Peyer's patch (tissue), 4 donors: ENCODE data around the gene RBM34. TPM values are rescaled to one million over a fixed set of nuclear protein-coding genes. Genes with fewer than 3 reads are reported as not detected.

Experiments used
- DNase-seq, 3 donors: peaks; one replicate each; pipeline ENCODE4 v3.0.0-alpha.2; 2017 to 2019
- H3K27ac ChIP-seq, 4 donors: fragments of 200-600 bp; sonication (generic); one replicate each; pipeline ENCODE4 v1.5.1; 2016 to 2019
- H3K27me3 ChIP-seq, 2 donors: fragments of 200-600 bp; sonication (generic); one replicate each; pipeline ENCODE4 v1.5.1; 2019
- H3K36me3 ChIP-seq, 3 donors: fragments of 200-600 bp; sonication (generic); one replicate each; pipeline ENCODE4 v1.5.1; 2016 to 2019
- H3K4me1 ChIP-seq, 4 donors: fragments of 200-600 bp; sonication (generic); one replicate each; pipeline ENCODE4 v1.5.1; 2016 to 2019
- H3K4me3 ChIP-seq, 4 donors: fragments of 200-600 bp; sonication (generic); 1 replicate in 3 of 4; 2 replicates in 1 of 4; pipeline ENCODE4 v1.5.1; 2016 to 2019; ENCODE audit warnings: mild to moderate bottlenecking in 1 of 4
- H3K9me3 ChIP-seq, 4 donors: fragments of 200-600 bp; sonication (generic); one replicate each; pipeline ENCODE4 v1.5.1; 2016 to 2019; ENCODE audit warnings: mild to moderate bottlenecking in 1 of 4
- POLR2A ChIP-seq, 2 donors: fragments of 450-650 bp; IDR thresholded peaks; one replicate each; pipeline ENCODE4 v1.5.1; 2017; ENCODE audit warnings: antibody characterized with exemption in 2 of 2, mild to moderate bottlenecking in 2 of 2, moderate library complexity in 2 of 2
- total RNA-seq, 4 donors: library from RNA; depleted of rRNA; stranded (reverse); fragments of >200 nt; gene quantifications; one replicate each; pipeline ENCODE4 v1.1.0, GENCODE V29; 2016
- TF ChIP-seq, protein P1 (sequence below), 6 experiments: fragments of 450-650 bp in 4 of 6; fragments of 200-600 bp in 2 of 6; sonication (generic) in 1 of 6; IDR thresholded peaks; one replicate each; pipeline ENCODE4 v1.5.1; 2017 to 2019; ENCODE audit warnings: antibody characterized with exemption in 6 of 6, mild to moderate bottlenecking in 3 of 6, moderate library complexity in 1 of 6

RBM34 gene
- total RNA-seq, 4 donors from 2014 or later = 21.5 to 110 (median 33.1) TPM

DNA sequence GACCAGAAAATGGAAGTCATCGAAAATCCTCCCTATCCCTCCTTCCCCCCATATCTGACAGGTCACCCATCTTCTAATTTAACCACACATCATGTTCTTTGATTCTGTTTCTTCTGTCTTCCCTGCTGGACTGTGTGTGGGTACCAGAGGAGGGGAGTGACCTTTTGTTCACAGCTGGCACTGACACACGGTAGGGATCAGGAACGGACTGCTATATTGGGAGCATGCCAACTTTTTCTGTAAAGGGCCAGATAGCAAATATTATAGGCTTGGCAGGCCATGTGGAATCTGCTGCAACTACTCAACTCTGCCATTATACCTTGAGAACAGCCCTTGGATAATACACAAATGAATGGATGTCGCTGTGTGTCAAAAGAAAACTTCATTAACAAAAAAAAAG, 24.9 kb downstream of the RBM34 start:
- H3K27ac ChIP-seq = no peak overlapping the region
- TF ChIP-seq, protein P1, sequence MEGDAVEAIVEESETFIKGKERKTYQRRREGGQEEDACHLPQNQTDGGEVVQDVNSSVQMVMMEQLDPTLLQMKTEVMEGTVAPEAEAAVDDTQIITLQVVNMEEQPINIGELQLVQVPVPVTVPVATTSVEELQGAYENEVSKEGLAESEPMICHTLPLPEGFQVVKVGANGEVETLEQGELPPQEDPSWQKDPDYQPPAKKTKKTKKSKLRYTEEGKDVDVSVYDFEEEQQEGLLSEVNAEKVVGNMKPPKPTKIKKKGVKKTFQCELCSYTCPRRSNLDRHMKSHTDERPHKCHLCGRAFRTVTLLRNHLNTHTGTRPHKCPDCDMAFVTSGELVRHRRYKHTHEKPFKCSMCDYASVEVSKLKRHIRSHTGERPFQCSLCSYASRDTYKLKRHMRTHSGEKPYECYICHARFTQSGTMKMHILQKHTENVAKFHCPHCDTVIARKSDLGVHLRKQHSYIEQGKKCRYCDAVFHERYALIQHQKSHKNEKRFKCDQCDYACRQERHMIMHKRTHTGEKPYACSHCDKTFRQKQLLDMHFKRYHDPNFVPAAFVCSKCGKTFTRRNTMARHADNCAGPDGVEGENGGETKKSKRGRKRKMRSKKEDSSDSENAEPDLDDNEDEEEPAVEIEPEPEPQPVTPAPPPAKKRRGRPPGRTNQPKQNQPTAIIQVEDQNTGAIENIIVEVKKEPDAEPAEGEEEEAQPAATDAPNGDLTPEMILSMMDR (IDR thresholded peaks at IDR 0.05) = no peak
- TF ChIP-seq POLR2A (IDR thresholded peaks at IDR 0.05) = no peak
- H3K4me3 ChIP-seq = no peak overlapping the region
- no peaks in the 10 kb centered on the region for H3K9me3 ChIP-seq
- DNase-seq = no peak
- peaks cover 0 to 92% (median 3%) of the 10 kb centered on the region in 3 donors for H3K36me3 ChIP-seq
- H3K4me1 ChIP-seq = no peaks in the 10 kb centered on the region
- no peaks in the 10 kb centered on the region for H3K27me3 ChIP-seq

GRCh38 chr1:235134171-235134570, 26.9 kb downstream of the RBM34 start:
- Histone ChIP-seq H3K27me3 (no peaks in the 10 kb centered on the region), H3K27ac (no peak overlapping the region), H3K36me3 (peaks cover 0 to 74% (median 3%) of the 10 kb centered on the region in 3 donors), H3K9me3 (no peaks in the 10 kb centered on the region), H3K4me3 (no peak overlapping the region), H3K4me1 (no peaks in the 10 kb centered on the region)
- TF ChIP-seq, protein P1 (IDR thresholded peaks at IDR 0.05) = no peak
- no peak for DNase-seq

DNA sequence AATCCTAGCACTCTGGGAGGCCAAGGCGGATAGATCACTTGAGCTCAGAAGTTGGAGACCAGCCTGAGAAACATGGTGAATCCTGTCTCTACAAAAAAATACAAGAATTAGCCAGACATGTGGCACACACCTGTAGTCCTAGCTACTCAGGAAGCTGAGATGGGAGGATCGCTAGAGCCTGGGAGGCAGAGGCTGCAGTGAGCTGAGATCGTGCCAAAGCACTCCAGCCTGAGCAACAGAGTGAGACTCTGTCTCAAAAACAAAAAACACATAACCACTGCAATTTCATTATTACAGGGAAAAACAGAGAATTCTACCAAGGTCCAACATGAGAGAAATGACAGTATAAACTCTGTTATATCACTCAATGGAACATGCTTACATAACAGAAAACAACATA, 28.0 kb downstream of the RBM34 start:
- Histone ChIP-seq H3K27me3 (no peaks in the 10 kb centered on the region), H3K4me1 (no peaks in the 10 kb centered on the region), H3K9me3 (no peaks in the 10 kb centered on the region), H3K27ac (no peak overlapping the region), H3K36me3 (peaks cover 0 to 64% (median 3%) of the 10 kb centered on the region in 3 donors), H3K4me3 (no peak overlapping the region)
- TF ChIP-seq, protein P1 (IDR thresholded peaks at IDR 0.05) = no peak
- no peak for TF ChIP-seq POLR2A (IDR thresholded peaks at IDR 0.05)
- no peak for DNase-seq

- TF ChIP-seq, protein P1 (IDR thresholded peaks at IDR 0.05) = no peak
- TF ChIP-seq POLR2A (IDR thresholded peaks at IDR 0.05) = no peak
- peaks cover 0 to 7% (median 0%) of the 10 kb centered on the region in 4 donors for H3K4me1 ChIP-seq
- no peak for DNase-seq
- H3K27me3 ChIP-seq = no peaks in the 10 kb centered on the region
- H3K4me3 ChIP-seq = no peak overlapping the region
- no peak overlapping the region for H3K27ac ChIP-seq
- peaks cover 0 to 52% (median 3%) of the 10 kb centered on the region in 3 donors for H3K36me3 ChIP-seq
- H3K9me3 ChIP-seq = no peaks in the 10 kb centered on the region
Observed at GRCh38 chr1:235131961-235132360, 29.1 kb downstream of the RBM34 start.

DNA sequence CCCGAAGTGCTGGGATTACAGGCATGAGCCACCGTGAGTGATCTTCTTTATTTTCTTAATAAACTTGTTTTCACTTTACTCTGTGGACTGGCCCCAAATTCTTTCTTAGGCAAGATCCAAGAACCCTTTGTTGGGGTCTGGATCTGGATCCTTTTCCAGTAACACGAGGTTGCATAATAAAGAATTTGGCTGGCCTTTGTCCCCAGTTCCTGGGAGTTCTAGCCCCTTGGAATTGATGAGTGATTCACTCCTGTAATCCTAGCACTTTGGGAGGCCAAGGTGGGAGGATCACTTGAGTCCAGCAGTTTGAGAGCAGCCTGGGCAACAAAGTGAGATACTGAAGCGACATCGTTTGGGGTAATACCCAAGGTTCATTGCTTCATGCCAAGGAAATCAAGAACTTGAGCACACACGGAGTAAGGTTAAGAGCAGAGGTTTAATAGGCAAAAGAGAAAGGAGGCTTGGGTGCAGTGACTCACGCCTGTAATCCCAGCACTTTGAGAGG, 30.2 kb downstream of the RBM34 start:
- Histone ChIP-seq H3K36me3 (peaks cover 0 to 41% (median 3%) of the 10 kb centered on the region in 3 donors), H3K4me1 (peaks cover 0 to 9% (median 5%) of the 10 kb centered on the region in 4 donors), H3K9me3 (no peaks in the 10 kb centered on the region), H3K27ac (no peak overlapping the region), H3K27me3 (no peaks in the 10 kb centered on the region), H3K4me3 (no peak overlapping the region)
- TF ChIP-seq POLR2A (IDR thresholded peaks at IDR 0.05) = no peak
- TF ChIP-seq, protein P1 (IDR thresholded peaks at IDR 0.05) = no peak
- no peak for DNase-seq
